CD4-positive, CD25-positive, alpha-beta regulatory T cell (primary cell): ENCODE results near the gene PDE4B. TPM values are rescaled to one million over a fixed set of nuclear protein-coding genes. Genes with fewer than 3 reads are reported as not detected.

ENCODE experiments used
- ATAC-seq, 2 donors: fragments of 150-1000 bp; cut with Tn5 transposase; one replicate each; pipeline ENCODE4 v1.10.0; 2021; ENCODE audit warnings: low read depth in 2 of 2, moderate number of reproducible peaks in 2 of 2, moderate library complexity in 1 of 2
- DNase-seq, 3 donors: peaks; one replicate each; pipeline versions ENCODE4 v3.0.0 to v3.0.0-alpha.2; 2012 to 2022; ENCODE audit warnings: mixed read lengths in 1 of 3
- H3K27ac ChIP-seq: one replicate; pipeline ENCODE4 v1.7.0; 2013; ENCODE audit warnings: mild to moderate bottlenecking, low read length; ENCODE audit not compliant: insufficient read depth, poor library complexity, severe bottlenecking
- H3K27me3 ChIP-seq: one replicate; pipeline ENCODE4 v1.7.0; 2013; ENCODE audit warnings: low read length; ENCODE audit not compliant: control insufficient read depth, insufficient read depth
- H3K36me3 ChIP-seq: one replicate; pipeline ENCODE4 v1.7.0; 2013; ENCODE audit warnings: mild to moderate bottlenecking, low read length, moderate library complexity; ENCODE audit not compliant: control insufficient read depth, insufficient read depth
- H3K4me1 ChIP-seq: 2 replicates; pipeline ENCODE4 v1.7.0; 2013; ENCODE audit warnings: mild to moderate bottlenecking, low read length; ENCODE audit not compliant: insufficient read depth, control insufficient read depth, poor library complexity, severe bottlenecking
- H3K4me3 ChIP-seq: one replicate; pipeline ENCODE4 v1.7.0; 2013; ENCODE audit warnings: low read depth, mild to moderate bottlenecking, low read length, moderate library complexity
- H3K9me3 ChIP-seq, 2 experiments: 1 replicate in 1 of 2; 2 replicates in 1 of 2; pipeline ENCODE4 v1.7.0; 2013; ENCODE audit warnings: low read length in 2 of 2, mild to moderate bottlenecking in 1 of 2, moderate library complexity in 1 of 2; ENCODE audit not compliant: control insufficient read depth in 2 of 2
- H3K27ac Mint-ChIP-seq, 3 donors: one replicate each; pipeline ENCODE4 v1.8.0; 2020 to 2022; ENCODE audit warnings: mild to moderate bottlenecking in 3 of 3, mixed read lengths in 3 of 3, moderate library complexity in 2 of 3
- H3K27me3 Mint-ChIP-seq: one replicate; pipeline ENCODE4 v1.8.0; 2022; ENCODE audit warnings: mild to moderate bottlenecking, mixed read lengths
- H3K36me3 Mint-ChIP-seq: one replicate; pipeline ENCODE4 v1.8.0; 2020; ENCODE audit warnings: mixed read lengths
- H3K4me1 Mint-ChIP-seq, 4 donors: one replicate each; pipeline ENCODE4 v1.8.0; 2020 to 2022; ENCODE audit warnings: mixed read lengths in 4 of 4, mild to moderate bottlenecking in 1 of 4
- H3K4me3 Mint-ChIP-seq, 4 donors: one replicate each; pipeline ENCODE4 v1.8.0; 2020 to 2022; ENCODE audit warnings: mild to moderate bottlenecking in 4 of 4, mixed read lengths in 4 of 4, moderate library complexity in 3 of 4
- H3K9me3 Mint-ChIP-seq, 7 donors: one replicate each; pipeline ENCODE4 v1.8.0; 2020 to 2022; ENCODE audit warnings: mixed read lengths in 7 of 7, mild to moderate bottlenecking in 3 of 7, moderate library complexity in 2 of 7
- polyA plus RNA-seq, 4 donors: library from polyadenylated mRNA; unstranded; fragments of 300-500 nt; fragmentation: Illumina TruSeq; gene quantifications; one replicate each; pipeline ENCODE4 v1.2.3, GENCODE V29; 2021
- total RNA-seq: library from RNA; stranded (reverse); gene quantifications from one replicate; pipeline ENCODE4 v1.2.3, GENCODE V29; 2022

The PDE4B gene
- total and polyA plus RNA-seq, 5 donors from 2014 or later: 63.9 to 200 (median 75.4) TPM

DNA sequence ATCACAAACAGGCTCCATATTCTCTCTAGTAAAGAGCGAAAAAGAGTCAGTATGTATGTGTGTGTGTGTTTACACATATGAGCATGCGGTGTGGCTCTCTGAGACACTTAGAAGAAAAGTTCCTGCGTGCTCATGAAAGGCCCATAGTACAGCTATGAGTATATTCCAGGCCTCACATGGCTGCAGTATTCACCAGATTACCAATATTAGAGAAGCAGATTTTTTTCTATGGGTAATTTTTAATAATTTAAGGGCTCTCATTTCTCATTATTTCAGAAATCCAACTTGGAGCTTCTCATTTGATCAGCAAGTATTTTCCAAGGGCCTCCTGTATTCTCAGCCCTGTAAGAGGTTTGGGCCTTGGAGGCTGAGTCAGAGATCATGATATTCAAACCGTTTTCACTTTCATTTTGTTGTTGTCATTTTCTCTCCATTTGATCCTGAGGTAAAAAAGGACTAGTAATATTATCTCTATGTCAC, 508.3 kb downstream of the PDE4B start:
- Mint-ChIP-seq H3K4me3 (peak overlapping the region; percentile 4 to 84 (median 47)), H3K4me1 (peaks cover 20 to 33% (median 26%) of the 10 kb centered on the region in 4 donors), H3K27me3 (no peaks in the 10 kb centered on the region), H3K9me3 (no peaks in the 10 kb centered on the region), H3K27ac (peak overlapping the region; percentile 92 to 97 (median 97)), H3K36me3 (no peaks in the 10 kb centered on the region)
- Histone ChIP-seq H3K4me1 (peaks cover 27% of the 10 kb centered on the region), H3K27me3 (no peaks in the 10 kb centered on the region), H3K9me3 (no peaks in the 10 kb centered on the region), H3K4me3 (peak overlapping the region; percentile 77), H3K36me3 (no peaks in the 10 kb centered on the region), H3K27ac (peak overlapping the region; percentile 74)
- ATAC-seq (peak; percentile 87 to 93), DNase-seq (peak in 2 of 3 donors; percentile 65 to 89)

- H3K4me1 Mint-ChIP-seq: peaks cover 20 to 33% (median 24%) of the 10 kb centered on the region in 4 donors
- Histone ChIP-seq H3K4me1 (peaks cover 27% of the 10 kb centered on the region), H3K4me3 (no peak overlapping the region), H3K27ac (no peak overlapping the region), H3K36me3 (no peaks in the 10 kb centered on the region), H3K9me3 (no peaks in the 10 kb centered on the region), H3K27me3 (no peaks in the 10 kb centered on the region)
- H3K27me3 Mint-ChIP-seq: no peaks in the 10 kb centered on the region
- H3K27ac Mint-ChIP-seq: peak overlapping the region in 2 of 3 donors; percentile 12 to 72
- peak overlapping the region in 2 of 4 donors; percentile 23 to 31 for H3K4me3 Mint-ChIP-seq
- ATAC-seq (no peak), DNase-seq (no peak)
- H3K36me3 Mint-ChIP-seq: no peaks in the 10 kb centered on the region
- H3K9me3 Mint-ChIP-seq: no peaks in the 10 kb centered on the region
Measured at GRCh38 chr1:66302184-66302742, 509.6 kb downstream of the PDE4B start.

- Mint-ChIP-seq H3K27ac (peak overlapping the region in 2 of 3 donors; percentile 12 to 72), H3K27me3 (no peaks in the 10 kb centered on the region), H3K4me3 (peak overlapping the region in 3 of 4 donors; percentile 23 to 32 (median 31)), H3K36me3 (no peaks in the 10 kb centered on the region), H3K4me1 (peaks cover 20 to 33% (median 24%) of the 10 kb centered on the region in 4 donors), H3K9me3 (no peaks in the 10 kb centered on the region)
- no peak overlapping the region for H3K4me3 ChIP-seq
- ATAC-seq (no peak), DNase-seq (peak in 1 of 3 donors; percentile 48)
- no peak overlapping the region for H3K27ac ChIP-seq
- H3K27me3 ChIP-seq: no peaks in the 10 kb centered on the region
- H3K4me1 ChIP-seq: peaks cover 27% of the 10 kb centered on the region
- H3K9me3 ChIP-seq: no peaks in the 10 kb centered on the region
- H3K36me3 ChIP-seq: no peaks in the 10 kb centered on the region
Measured at GRCh38 chr1:66302815-66303214, 510.1 kb downstream of the PDE4B start.

DNA sequence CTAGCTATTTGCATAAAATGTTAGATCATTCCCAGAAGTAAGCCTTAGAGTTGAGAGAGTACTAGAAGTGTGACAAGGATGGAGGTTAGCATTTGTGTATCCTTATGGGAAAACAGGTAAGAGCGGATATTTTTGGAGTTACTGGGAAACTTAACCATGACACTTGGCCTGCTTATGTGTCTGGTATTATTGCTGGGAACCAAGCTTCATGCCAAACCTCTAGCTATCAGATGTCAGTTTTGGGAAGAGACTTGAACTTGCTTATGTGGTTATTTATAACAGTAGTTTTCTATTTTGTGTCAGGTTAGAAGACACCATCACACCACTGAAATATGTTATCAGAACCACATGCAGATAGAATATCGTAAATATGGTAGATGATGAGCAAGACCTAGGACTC, 511.0 kb downstream of the PDE4B start:
- H3K27me3 Mint-ChIP-seq: no peaks in the 10 kb centered on the region
- ATAC-seq: no peak
- Histone ChIP-seq H3K27ac (no peak overlapping the region), H3K27me3 (no peaks in the 10 kb centered on the region), H3K4me1 (peaks cover 27% of the 10 kb centered on the region), H3K36me3 (no peaks in the 10 kb centered on the region), H3K4me3 (no peak overlapping the region), H3K9me3 (no peaks in the 10 kb centered on the region)
- DNase-seq: no peak
- H3K4me1 Mint-ChIP-seq: peaks cover 20 to 30% (median 24%) of the 10 kb centered on the region in 4 donors
- no peaks in the 10 kb centered on the region for H3K36me3 Mint-ChIP-seq
- no peaks in the 10 kb centered on the region for H3K9me3 Mint-ChIP-seq
- peak overlapping the region in 1 of 3 donors; percentile 2 for H3K27ac Mint-ChIP-seq
- no peak overlapping the region for H3K4me3 Mint-ChIP-seq

- Histone ChIP-seq H3K4me1 (peaks cover 27% of the 10 kb centered on the region), H3K36me3 (no peaks in the 10 kb centered on the region), H3K4me3 (no peak overlapping the region), H3K27ac (no peak overlapping the region), H3K9me3 (no peaks in the 10 kb centered on the region), H3K27me3 (no peaks in the 10 kb centered on the region)
- H3K4me3 Mint-ChIP-seq: no peak overlapping the region
- H3K27ac Mint-ChIP-seq: no peak overlapping the region
- H3K36me3 Mint-ChIP-seq: no peaks in the 10 kb centered on the region
- peaks cover 20 to 30% (median 24%) of the 10 kb centered on the region in 4 donors for H3K4me1 Mint-ChIP-seq
- DNase-seq: no peak
- H3K27me3 Mint-ChIP-seq: no peaks in the 10 kb centered on the region
- ATAC-seq: no peak
- H3K9me3 Mint-ChIP-seq: no peaks in the 10 kb centered on the region
Measured at GRCh38 chr1:66304128-66304527, 511.4 kb downstream of the PDE4B start.

GRCh38 chr1:66305927-66306326, 513.2 kb downstream of the PDE4B start:
- H3K4me1 Mint-ChIP-seq: peaks cover 16 to 22% (median 20%) of the 10 kb centered on the region in 4 donors

GRCh38 chr1:66309006-66309741, 516.5 kb downstream of the PDE4B start:
- Mint-ChIP-seq H3K9me3 (no peaks in the 10 kb centered on the region), H3K36me3 (no peaks in the 10 kb centered on the region), H3K4me1 (peaks cover 0 to 2% (median 0%) of the 10 kb centered on the region in 4 donors), H3K27ac (no peak overlapping the region), H3K4me3 (no peak overlapping the region), H3K27me3 (no peaks in the 10 kb centered on the region)
- Histone ChIP-seq H3K27me3 (no peaks in the 10 kb centered on the region), H3K4me1 (no peaks in the 10 kb centered on the region), H3K4me3 (no peak overlapping the region), H3K36me3 (no peaks in the 10 kb centered on the region), H3K27ac (no peak overlapping the region), H3K9me3 (no peaks in the 10 kb centered on the region)
- no peak for DNase-seq
- no peak for ATAC-seq

More at GRCh38 chr1:66305927-66306326, 513.2 kb downstream of the PDE4B start:
- Mint-ChIP-seq H3K27ac (no peak overlapping the region), H3K9me3 (no peaks in the 10 kb centered on the region), H3K27me3 (no peaks in the 10 kb centered on the region), H3K36me3 (no peaks in the 10 kb centered on the region), H3K4me3 (no peak overlapping the region)
- no peak overlapping the region for H3K27ac ChIP-seq
- no peaks in the 10 kb centered on the region for H3K27me3 ChIP-seq
- H3K4me3 ChIP-seq: no peak overlapping the region
- peaks cover 19% of the 10 kb centered on the region for H3K4me1 ChIP-seq
- ATAC-seq: no peak
- no peak for DNase-seq
- H3K9me3 ChIP-seq: no peaks in the 10 kb centered on the region
- H3K36me3 ChIP-seq: no peaks in the 10 kb centered on the region
